Caki2 (cell line): ENCODE data around the gene WFDC6. TPM values are rescaled to one million over a fixed set of nuclear protein-coding genes. Genes with fewer than 3 reads are reported as not detected.
A peak's percentile ranks its signal among the peaks of the same experiment; 100 is the strongest.

ENCODE experiments used
- DNase-seq: peaks from one replicate; pipeline ENCODE4 v3.0.0-alpha.2; 2015; ENCODE audit warnings: low read depth
- in situ Hi-C: cut with HindIII; loops from 2 replicates; pipeline ENCODE4 v1.10.0; 2016; ENCODE audit warnings: low sequenced_read_pairs, low pct_unique_long_range_greater_than_20kb, mixed read lengths
- total RNA-seq: library from RNA; depleted of rRNA; stranded (reverse); fragments of >200 nt; shearing (Covaris generic); gene quantifications from 2 replicates; pipeline ENCODE4 v1.2.3, GENCODE V29; 2014; ENCODE audit warnings: low replicate concordance

Gene WFDC6
- total RNA-seq, 1 experiment from 2014 or later = not detected

- DNase-seq = no peak
- in situ Hi-C loops = no loop called here
Measured at GRCh38 chr20:45538209-45538799, 978 bp downstream of the WFDC6 start.

DNA sequence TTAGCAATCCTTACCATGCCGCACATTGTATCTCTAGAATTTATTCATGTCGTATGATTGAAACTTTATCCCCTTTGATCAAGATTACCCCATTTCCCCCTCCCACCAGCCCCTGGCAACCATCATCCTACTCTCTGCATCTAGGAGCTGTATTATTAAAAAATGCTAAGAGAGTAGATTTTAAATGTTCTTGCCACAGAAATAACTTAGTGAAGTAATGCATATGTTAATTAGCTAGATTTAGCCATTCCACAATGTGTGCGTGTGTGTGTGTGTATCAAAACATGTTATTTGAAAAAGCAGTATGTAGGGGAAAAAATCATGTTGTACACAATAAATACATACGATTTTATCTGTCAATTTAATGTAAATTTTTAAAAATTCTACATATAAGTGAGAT lies 12.0 kb downstream of the WFDC6 start:
- in situ Hi-C loops = no loop called here
- no peak for DNase-seq

DNA sequence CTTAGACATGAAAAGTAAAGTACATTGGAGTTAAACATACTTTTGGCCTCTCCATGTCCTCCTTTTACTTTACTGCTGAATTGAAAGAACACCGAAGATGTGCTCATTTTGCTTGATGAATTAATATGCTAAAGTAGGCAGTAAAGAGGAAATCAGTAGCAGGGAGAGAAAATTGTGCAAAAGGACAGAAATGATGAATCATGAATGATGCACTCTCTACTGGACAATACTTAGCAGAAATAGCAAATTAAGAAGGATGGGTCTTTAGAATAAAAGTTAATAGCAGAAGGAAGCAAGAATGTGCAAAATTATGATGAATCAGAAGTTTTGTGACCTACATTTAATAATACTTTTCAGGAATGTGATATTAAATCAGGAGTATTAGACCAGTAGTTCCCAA lies 15.5 kb downstream of the WFDC6 start:
- no peak for DNase-seq
- in situ Hi-C loops = no loop called here

DNA sequence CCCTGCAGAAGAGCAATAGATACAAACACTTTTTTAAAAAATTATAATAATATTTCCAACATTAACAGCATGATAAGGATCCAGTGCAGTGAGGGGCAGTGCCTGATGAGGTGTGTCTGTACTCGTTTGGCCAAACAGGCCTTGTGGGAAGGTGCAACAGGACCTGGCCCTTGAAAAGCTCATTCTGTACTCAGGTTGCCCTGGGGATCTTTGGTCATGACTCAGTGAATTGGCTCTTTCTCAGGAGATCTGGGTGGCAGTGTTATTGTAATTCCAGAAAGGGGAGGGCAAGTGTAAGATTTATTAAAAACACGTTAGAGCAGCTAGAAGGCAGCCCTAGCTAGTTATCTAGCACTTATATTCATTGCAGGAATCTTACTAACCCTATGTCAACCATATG lies 21.0 kb downstream of the WFDC6 start:
- peak; percentile 44 for DNase-seq
- in situ Hi-C loops = no loop called here

DNA sequence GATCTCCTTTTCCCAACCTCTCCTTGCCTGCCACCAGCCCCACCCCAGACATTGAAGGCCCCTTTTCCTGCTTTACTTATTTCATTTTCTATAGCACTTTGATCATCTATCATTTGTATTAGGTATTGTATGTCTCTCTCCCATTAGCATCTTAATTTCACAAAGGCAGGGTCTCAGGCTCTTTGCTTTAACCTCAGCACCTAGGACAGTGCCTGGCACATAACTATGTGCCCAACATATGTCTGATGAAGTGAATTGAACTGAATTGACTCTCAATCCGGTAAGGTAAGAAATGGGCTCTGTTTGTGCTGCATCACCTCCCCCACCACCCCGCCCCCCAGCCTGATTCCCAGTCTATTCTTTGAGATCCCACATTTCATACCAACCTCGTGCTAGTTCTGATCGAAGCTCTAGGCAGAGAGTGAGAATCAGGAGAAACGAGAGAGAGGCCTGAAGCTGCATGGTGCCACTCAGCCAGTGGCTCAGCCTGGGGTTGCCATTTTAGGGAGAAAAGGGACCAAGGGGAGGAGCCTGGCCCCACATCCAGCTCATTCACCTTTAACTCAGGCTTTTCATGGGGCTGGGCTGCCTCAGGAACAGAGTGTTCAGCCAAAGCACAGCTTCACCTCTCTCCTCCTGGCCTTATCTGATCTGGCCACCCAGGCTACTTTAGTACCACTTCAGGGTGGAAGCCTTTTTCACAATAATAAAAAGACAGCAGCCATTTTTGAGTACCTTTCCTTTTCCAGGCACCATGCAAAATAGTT lies 24.0 kb downstream of the WFDC6 start, which contains the start of gene SPINT3:
Gene SPINT3, minus strand, starts transcription at position 476 of the 767 bp plus-strand sequence. Its CDS starts 14 bp downstream, at position 462.
- DNase-seq = no peak
- in situ Hi-C loops = no loop called here

DNA sequence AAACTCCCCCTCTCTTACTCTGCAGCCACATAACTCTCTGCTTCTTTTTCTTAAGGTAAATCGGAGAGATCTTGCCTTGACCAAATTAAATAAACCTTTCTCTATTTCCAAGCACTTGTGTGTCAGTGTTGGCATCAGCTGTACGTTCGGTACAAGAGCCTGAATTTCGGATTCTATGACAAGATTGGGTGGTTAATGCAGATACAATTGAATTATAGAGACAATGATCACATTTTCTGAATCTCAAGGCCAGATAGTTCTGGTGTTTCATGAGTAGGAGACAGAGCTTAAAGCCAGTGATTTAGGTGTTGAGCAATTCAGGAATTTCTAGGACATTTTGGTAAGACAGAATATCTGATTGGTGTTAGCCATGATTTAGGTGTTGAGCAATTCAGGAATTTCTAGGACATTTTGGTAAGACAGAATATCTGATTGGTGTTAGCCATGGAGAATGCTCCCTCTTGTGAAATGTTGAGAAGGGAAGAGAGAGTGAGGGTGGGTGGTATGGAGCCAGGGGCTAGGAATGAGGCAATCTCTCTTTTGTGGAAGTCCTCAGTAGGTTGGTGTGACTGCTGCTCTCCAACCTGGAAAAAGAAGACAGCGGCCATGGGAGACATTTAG lies 28.9 kb downstream of the WFDC6 start:
- DNase-seq = no peak
- in situ Hi-C loops = no loop called here

DNA sequence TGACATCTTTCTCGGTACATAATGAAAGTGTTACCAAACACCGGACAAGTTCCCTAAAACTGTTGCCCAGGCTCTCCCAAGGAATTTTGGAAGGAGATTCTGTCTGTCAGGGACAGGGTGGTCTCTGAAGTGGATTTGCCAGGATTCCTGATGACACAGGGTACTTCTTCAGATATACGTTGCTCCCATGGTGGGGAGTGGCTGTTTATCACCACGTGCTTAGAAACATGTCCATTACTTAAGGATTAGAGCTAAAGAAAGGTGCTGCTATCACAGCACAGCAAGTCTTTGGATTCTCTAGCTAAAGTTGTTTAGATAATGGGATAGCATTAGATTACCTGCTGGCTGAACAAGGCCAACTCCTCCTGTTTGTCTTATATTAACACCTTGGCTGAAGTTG lies 30.2 kb downstream of the WFDC6 start:
- in situ Hi-C loops = no loop called here
- DNase-seq = no peak

DNA sequence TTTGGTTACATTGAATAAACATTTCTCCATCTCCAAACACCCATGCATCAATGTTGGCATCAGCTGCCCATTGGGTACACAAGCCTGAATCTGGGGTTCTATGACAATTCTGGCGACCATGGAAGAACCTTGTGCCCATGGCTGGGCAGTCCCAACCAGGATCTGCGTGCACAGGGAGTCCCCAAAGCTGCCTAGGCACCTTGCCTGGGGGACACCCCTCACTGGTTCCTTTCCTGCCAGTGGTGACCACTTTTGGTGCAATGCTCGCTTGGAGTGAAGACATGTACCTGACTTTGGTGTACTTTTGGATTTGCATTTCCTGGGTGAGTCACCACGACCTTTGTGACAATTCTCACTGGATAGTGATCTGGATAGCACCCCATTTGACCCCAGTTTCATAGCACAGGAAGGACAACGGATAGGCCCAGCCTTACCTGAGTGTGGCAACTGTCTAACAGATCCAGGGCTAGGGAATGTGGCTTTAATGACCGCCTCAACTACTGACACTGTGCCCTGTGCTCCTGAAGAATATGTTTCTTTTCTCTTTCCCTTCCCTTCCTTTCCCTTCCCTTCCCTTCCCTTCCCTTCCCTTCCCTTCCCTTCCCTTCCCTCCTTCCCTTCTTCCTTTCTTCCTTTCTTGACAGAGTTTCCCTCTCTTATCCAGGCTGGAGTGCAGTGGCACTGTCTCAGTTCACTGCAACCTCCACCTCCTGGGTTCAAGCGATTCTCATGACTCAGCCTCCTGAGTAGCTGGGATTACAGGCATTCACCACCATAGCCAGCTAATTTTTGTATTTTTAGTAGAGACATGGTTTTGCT lies 31.0 kb downstream of the WFDC6 start:
- in situ Hi-C loops = no loop called here
- DNase-seq = no peak

DNA sequence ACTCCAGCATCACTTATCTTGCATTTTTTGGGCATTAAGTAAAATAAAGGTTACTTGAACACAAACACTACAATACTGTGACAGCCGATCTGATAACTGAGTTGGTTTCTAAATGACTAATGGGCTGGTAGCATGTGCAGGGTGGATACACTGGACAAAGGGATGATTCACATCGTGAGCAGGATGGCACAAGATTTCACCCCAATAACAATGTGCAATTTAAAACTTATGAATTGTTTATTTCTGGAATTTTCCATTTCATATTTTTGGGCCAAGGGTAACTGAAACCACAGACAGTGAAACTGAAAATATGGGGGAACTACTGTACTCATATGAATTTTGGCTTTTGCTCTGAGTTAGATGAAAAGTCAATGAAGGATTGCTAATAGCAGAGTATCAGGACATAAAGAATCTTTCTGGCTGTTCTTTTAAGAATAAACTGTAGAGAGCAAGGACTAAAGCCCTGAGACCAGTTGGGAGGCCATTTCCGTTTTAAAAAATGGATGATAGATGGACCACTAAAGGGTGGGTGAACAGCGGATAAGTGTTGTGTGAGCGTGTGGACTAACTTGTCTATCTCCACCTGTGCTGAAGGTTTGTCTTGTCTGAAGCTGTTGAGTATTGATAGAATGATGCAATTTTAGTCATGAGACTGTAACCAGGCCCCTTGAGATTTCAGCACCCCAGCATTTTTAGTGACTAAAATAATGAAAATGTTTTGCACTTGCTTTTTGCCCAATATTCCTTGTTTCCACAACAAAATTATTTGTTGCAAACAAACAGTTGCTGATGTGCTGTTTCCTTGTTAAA lies 32.1 kb downstream of the WFDC6 start:
- no peak for DNase-seq
- in situ Hi-C loops = no loop called here

DNA sequence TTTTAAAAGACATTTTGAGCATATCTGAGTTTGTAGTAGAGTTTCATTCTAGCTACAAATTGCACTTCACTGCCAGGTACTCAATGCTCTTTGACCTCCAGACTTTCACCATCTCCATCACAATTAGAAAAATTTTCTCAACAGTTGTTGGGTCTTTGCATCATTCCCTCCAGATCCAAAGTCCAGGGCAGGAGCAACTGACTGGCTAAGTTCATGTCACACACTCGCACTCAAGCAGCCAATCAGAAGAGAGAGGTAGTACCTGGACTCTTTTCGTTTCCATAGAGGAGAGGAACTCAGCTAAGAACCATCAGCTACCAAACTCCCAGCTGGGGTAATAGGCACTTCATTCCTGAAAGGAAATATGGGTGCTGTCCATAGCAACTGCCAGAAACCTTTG lies 32.9 kb downstream of the WFDC6 start:
- DNase-seq = no peak
- in situ Hi-C loops = no loop called here

DNA sequence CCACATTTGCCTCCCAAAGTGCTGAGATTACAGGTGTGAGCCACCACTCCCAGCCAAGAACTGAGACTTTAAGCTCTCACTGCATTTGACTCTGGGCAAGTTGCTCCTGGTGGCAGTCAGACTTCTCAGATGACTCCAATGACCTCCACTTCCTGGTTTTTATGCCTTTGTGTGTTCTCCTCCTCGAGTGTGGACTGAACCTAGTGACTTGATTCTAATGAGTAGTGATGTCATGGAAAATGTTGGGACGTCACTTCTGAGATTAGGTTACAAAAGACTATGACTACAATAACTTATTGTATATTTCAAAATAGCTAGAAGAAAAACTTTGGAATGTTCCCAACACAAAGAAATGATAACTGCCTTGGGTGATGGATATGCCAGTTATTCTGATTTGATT lies 35.9 kb downstream of the WFDC6 start:
- in situ Hi-C loops = no loop called here
- DNase-seq = no peak

- no peak for DNase-seq
- in situ Hi-C loops = no loop called here
Measured at GRCh38 chr20:45502561-45502960, 36.7 kb downstream of the WFDC6 start.

DNA sequence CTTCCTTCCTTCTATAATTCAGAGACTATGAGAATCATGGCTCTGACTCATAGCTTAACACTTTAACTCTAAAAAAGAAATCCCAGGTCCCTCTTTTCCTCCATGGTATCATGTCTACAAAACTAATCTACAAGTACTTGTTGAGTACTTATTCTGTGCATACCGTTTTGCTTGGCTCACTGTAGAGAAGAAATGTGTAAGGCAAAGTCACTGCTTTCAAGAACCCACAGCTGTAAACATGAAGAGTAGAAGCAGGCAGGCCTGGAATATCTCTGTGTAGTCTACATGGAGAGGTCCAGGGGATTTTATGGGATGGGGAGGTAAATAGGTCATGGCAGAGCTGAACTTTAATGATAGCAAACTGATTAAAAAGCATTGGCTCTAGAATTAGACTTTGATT lies 37.7 kb downstream of the WFDC6 start:
- DNase-seq = no peak

DNA sequence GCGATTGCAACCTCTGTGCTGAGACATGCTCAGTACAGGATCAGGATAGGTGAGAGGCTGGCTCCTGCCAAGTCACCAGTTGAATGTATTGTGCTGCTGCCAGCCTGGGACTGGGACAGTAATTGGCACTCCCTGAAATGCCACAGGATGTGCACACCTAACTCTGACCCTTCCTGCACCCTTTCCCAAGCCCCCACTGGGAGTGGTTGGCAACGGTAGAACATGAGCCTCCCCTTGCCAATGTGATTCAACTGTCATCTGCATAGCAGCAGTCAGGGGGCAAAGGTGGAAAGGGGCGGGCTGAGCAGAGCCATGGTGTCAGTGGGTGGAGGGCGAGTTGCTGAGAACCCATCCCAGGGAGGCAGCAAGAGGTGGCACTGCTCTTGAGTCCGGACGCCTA lies 39.3 kb downstream of the WFDC6 start:
- no peak for DNase-seq
- in situ Hi-C loops = no loop called here

More for the DNA sequence above, 37.7 kb downstream of the WFDC6 start:
- in situ Hi-C loops = no loop called here

DNA sequence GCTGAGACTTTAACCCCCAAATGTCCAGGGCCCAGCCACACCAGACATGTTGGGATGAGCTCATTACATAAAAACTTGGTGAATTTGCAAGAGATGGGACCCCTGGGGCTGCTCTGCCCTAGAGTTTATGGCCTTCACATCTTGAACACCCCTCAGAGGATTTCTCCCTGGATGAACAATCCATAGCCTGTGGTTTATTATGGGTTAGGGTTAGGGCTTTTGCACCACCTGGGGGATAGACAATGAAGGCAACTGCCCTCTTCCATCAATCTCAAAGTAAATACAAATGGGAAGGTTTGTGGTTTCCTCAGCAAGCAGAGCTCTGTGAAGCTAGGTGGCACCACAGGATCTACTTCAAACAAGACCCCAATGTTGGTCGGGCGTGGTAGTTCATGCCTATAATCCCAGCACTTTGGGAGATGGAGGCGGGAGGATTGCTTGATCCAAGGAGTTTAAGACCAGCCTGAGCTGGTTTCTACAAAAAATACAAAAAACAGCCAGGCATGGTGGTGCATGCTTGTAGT lies 41.2 kb downstream of the WFDC6 start:
- in situ Hi-C loops = no loop called here

GRCh38 chr20:45496166-45496565 lies 43.1 kb downstream of the WFDC6 start:
- in situ Hi-C loops = no loop called here
- no peak for DNase-seq

More for the DNA sequence above, 41.2 kb downstream of the WFDC6 start:
- DNase-seq = no peak

DNA sequence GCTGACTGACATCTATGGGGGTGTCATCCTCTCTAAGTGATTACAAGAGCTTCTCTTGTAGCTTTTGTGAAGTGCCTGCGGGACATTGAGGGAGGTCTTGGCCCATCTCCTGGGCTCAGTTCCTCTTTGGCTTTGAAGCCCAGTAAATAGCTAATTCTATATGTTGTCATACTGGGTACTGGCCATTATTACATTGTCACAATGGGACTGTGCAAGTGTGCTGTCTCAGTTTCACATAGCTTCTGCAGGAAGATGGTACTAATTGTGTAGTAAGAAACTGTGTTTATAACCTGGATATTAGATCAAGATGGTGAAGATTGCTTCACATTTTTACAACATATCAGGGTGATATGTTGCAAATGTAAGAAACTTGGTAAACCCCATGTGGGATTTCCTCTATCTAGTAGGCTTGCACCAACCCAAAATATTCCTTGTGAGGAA lies 43.8 kb downstream of the WFDC6 start:
- DNase-seq = no peak
- in situ Hi-C loops = no loop called here

DNA sequence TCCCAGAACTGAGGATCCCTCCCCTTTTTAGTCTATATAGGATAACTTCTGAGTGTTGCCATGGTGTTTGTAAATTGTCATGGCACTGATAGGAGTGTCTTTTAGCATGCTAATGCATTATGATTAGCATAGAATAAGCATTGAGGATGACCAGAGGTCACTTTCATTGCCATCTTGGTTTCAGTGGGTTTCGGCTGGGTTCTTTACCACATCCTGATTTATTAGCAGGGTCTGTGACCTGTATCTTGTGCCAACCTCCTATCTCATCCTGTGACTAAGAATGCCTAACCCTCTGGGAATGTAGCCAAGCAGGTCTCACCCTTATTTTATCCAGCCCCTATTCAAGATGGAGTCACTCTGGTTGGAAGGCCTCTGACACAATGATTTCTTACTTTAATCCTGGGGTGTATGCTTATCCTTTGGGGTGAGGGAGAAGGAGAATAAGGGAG lies 50.2 kb downstream of the WFDC6 start:
- in situ Hi-C loops = no loop called here
- peak; percentile 33 for DNase-seq
